ENCODE data around the gene MIEF1.

Gene MIEF1

GRCh38 chr22:39490966-39491680, 11.0 kb upstream of the MIEF1 start:
- Histone ChIP-seq H3K9me3 (ENCODE audit: control insufficient read depth, low read length) (no peaks in the 10 kb centered on the region), H3K4me3 (ENCODE audit: low read depth, low read length) (no peak overlapping the region), H3K36me3 (ENCODE audit: control insufficient read depth, insufficient read depth, low read length) (no peaks in the 10 kb centered on the region), H3K9ac (no peak overlapping the region), H3K27ac (no peak overlapping the region), H2AFZ (no peak overlapping the region), H3K4me1 (no peaks in the 10 kb centered on the region), H3K79me2 (no peaks in the 10 kb centered on the region), H3K4me2 (ENCODE audit: low read length) (no peak overlapping the region), H3K27me3 (ENCODE audit: control insufficient read depth, insufficient read depth, low read length) (no peaks in the 10 kb centered on the region)
- TF ChIP-seq CTCF (IDR thresholded peaks at IDR 0.05), result no peak

- no peak overlapping the region for H3K9ac ChIP-seq
- H3K4me1 ChIP-seq, result no peaks in the 10 kb centered on the region
- no peak overlapping the region for H2AFZ ChIP-seq
- no peak for TF ChIP-seq CTCF (IDR thresholded peaks at IDR 0.05)
- H3K4me3 ChIP-seq (ENCODE audit: low read depth, low read length), result no peak overlapping the region
- no peaks in the 10 kb centered on the region for H3K36me3 ChIP-seq (ENCODE audit: control insufficient read depth, insufficient read depth, low read length)
- H3K4me2 ChIP-seq (ENCODE audit: low read length), result no peak overlapping the region
- no peaks in the 10 kb centered on the region for H3K79me2 ChIP-seq
- no peak overlapping the region for H3K27ac ChIP-seq
- H3K9me3 ChIP-seq (ENCODE audit: control insufficient read depth, low read length), result no peaks in the 10 kb centered on the region
- no peaks in the 10 kb centered on the region for H3K27me3 ChIP-seq (ENCODE audit: control insufficient read depth, insufficient read depth, low read length)
Observed at GRCh38 chr22:39491696-39492095, 10.4 kb upstream of the MIEF1 start.

GRCh38 chr22:39492186-39492585, 9.9 kb upstream of the MIEF1 start:
- no peaks in the 10 kb centered on the region for H3K79me2 ChIP-seq
- H3K36me3 ChIP-seq (ENCODE audit: control insufficient read depth, insufficient read depth, low read length), result no peaks in the 10 kb centered on the region
- no peaks in the 10 kb centered on the region for H3K9me3 ChIP-seq (ENCODE audit: control insufficient read depth, low read length)
- H3K4me3 ChIP-seq (ENCODE audit: low read depth, low read length), result no peak overlapping the region
- H3K4me2 ChIP-seq (ENCODE audit: low read length), result no peak overlapping the region
- H3K4me1 ChIP-seq, result no peaks in the 10 kb centered on the region
- TF ChIP-seq CTCF (IDR thresholded peaks at IDR 0.05), result no peak
- H2AFZ ChIP-seq, result no peak overlapping the region
- no peak overlapping the region for H3K27ac ChIP-seq
- H3K27me3 ChIP-seq (ENCODE audit: control insufficient read depth, insufficient read depth, low read length), result no peaks in the 10 kb centered on the region
- no peak overlapping the region for H3K9ac ChIP-seq

GRCh38 chr22:39493759-39494158, 8.3 kb upstream of the MIEF1 start:
- Histone ChIP-seq H3K4me2 (ENCODE audit: low read length) (no peak overlapping the region), H3K79me2 (no peaks in the 10 kb centered on the region), H3K4me3 (ENCODE audit: low read depth, low read length) (no peak overlapping the region), H3K9me3 (ENCODE audit: control insufficient read depth, low read length) (no peaks in the 10 kb centered on the region), H3K27me3 (ENCODE audit: control insufficient read depth, insufficient read depth, low read length) (no peaks in the 10 kb centered on the region), H3K27ac (no peak overlapping the region), H2AFZ (no peak overlapping the region), H3K9ac (no peak overlapping the region), H3K4me1 (no peaks in the 10 kb centered on the region), H3K36me3 (ENCODE audit: control insufficient read depth, insufficient read depth, low read length) (no peaks in the 10 kb centered on the region)
- TF ChIP-seq CTCF (IDR thresholded peaks at IDR 0.05), result no peak

GRCh38 chr22:39494471-39495120, 7.5 kb upstream of the MIEF1 start:
- no peak overlapping the region for H3K9ac ChIP-seq
- no peaks in the 10 kb centered on the region for H3K36me3 ChIP-seq (ENCODE audit: control insufficient read depth, insufficient read depth, low read length)
- H3K4me1 ChIP-seq, result no peaks in the 10 kb centered on the region
- TF ChIP-seq CTCF (IDR thresholded peaks at IDR 0.05), result no peak
- H3K79me2 ChIP-seq, result no peaks in the 10 kb centered on the region
- H2AFZ ChIP-seq, result no peak overlapping the region
- H3K4me2 ChIP-seq (ENCODE audit: low read length), result no peak overlapping the region
- no peaks in the 10 kb centered on the region for H3K27me3 ChIP-seq (ENCODE audit: control insufficient read depth, insufficient read depth, low read length)
- no peaks in the 10 kb centered on the region for H3K9me3 ChIP-seq (ENCODE audit: control insufficient read depth, low read length)
- no peak overlapping the region for H3K4me3 ChIP-seq (ENCODE audit: low read depth, low read length)
- no peak overlapping the region for H3K27ac ChIP-seq

Measured in parathyroid adenoma (tissue), 2 donors.